Naive thymus-derived CD4-positive, alpha-beta T cell (primary cell): Measurements from ENCODE around the gene SNX1. TPM values are rescaled to one million over a fixed set of nuclear protein-coding genes. Genes with fewer than 3 reads are reported as not detected.
"Not testable (repeated sequence)": the region's sequence is repeated elsewhere in the genome, so short reads cannot be mapped to it uniquely, and the experiment has no call there.

ENCODE experiments used
- ATAC-seq: fragments of 150-1000 bp; cut with Tn5 transposase; 2 replicates; pipeline ENCODE4 v1.10.0; 2021; ENCODE audit warnings: mild to moderate bottlenecking, moderate library complexity
- CTCF ChIA-PET: fragments of 350-600 bp; sonication (Branson Sonifier 250); formaldehyde crosslinking; loops from one replicate; lab custom pipeline; 2021; ENCODE audit warnings: antibody characterized with exemption; lab: Charles Lee
- POLR2A ChIA-PET: fragments of 350-600 bp; sonication (Branson Sonifier 250); formaldehyde crosslinking; loops from one replicate; lab custom pipeline; 2021; ENCODE audit warnings: antibody characterized with exemption, inconsistent platforms; lab: Charles Lee
- DNase-seq, 9 donors: peaks; one replicate each; pipeline versions ENCODE4 v3.0.0 to v3.0.0-alpha.2; 2020 to 2022; ENCODE audit warnings: mixed read lengths in 1 of 9
- H3K27ac ChIP-seq: one replicate; pipeline ENCODE4 v1.7.0; 2013; ENCODE audit warnings: mild to moderate bottlenecking, low read depth, low read length, moderate library complexity
- H3K27me3 ChIP-seq, 2 donors: one replicate each; pipeline ENCODE4 v1.7.0; 2013; ENCODE audit warnings: low read length in 2 of 2, mild to moderate bottlenecking in 2 of 2, moderate library complexity in 2 of 2; ENCODE audit not compliant: control insufficient read depth in 2 of 2, insufficient read depth in 2 of 2
- H3K36me3 ChIP-seq, 3 experiments: 1 replicate in 2 of 3; 2 replicates in 1 of 3; pipeline ENCODE4 v1.7.0; 2013; ENCODE audit warnings: low read length in 3 of 3, mild to moderate bottlenecking in 3 of 3, moderate library complexity in 1 of 3; ENCODE audit not compliant: insufficient read depth in 3 of 3, control insufficient read depth in 2 of 3
- H3K4me1 ChIP-seq, 2 donors: one replicate each; pipeline ENCODE4 v1.7.0; 2013; ENCODE audit warnings: low read length in 2 of 2, mild to moderate bottlenecking in 2 of 2, moderate library complexity in 1 of 2; ENCODE audit not compliant: control insufficient read depth in 2 of 2, insufficient read depth in 2 of 2
- H3K4me3 ChIP-seq: 2 replicates; pipeline ENCODE4 v1.7.0; 2013; ENCODE audit warnings: mild to moderate bottlenecking, low read length
- H3K9me3 ChIP-seq, 3 experiments: 1 replicate in 2 of 3; 2 replicates in 1 of 3; pipeline ENCODE4 v1.7.0; 2013; ENCODE audit warnings: low read length in 3 of 3; ENCODE audit not compliant: control insufficient read depth in 2 of 3
- H3K27ac Mint-ChIP-seq, 9 donors: one replicate each; pipeline ENCODE4 v1.8.0; 2020 to 2022; ENCODE audit warnings: mixed read lengths in 9 of 9, mild to moderate bottlenecking in 8 of 9, moderate library complexity in 5 of 9, inconsistent platforms in 2 of 9
- H3K27me3 Mint-ChIP-seq, 5 donors: one replicate each; pipeline ENCODE4 v1.8.0; 2021 to 2022; ENCODE audit warnings: mixed read lengths in 5 of 5, mild to moderate bottlenecking in 1 of 5
- H3K36me3 Mint-ChIP-seq, 5 donors: one replicate each; pipeline ENCODE4 v1.8.0; 2020 to 2022; ENCODE audit warnings: mixed read lengths in 5 of 5, mild to moderate bottlenecking in 3 of 5, inconsistent platforms in 1 of 5
- H3K4me1 Mint-ChIP-seq, 7 donors: one replicate each; pipeline ENCODE4 v1.8.0; 2020 to 2022; ENCODE audit warnings: mixed read lengths in 7 of 7, mild to moderate bottlenecking in 3 of 7, inconsistent platforms in 1 of 7
- H3K4me3 Mint-ChIP-seq, 10 donors: one replicate each; pipeline ENCODE4 v1.8.0; 2020 to 2022; ENCODE audit warnings: mild to moderate bottlenecking in 10 of 10, mixed read lengths in 10 of 10, moderate library complexity in 6 of 10, inconsistent platforms in 2 of 10
- H3K9me3 Mint-ChIP-seq, 11 donors: one replicate each; pipeline ENCODE4 v1.8.0; 2020 to 2022; ENCODE audit warnings: mixed read lengths in 11 of 11, mild to moderate bottlenecking in 4 of 11, inconsistent platforms in 1 of 11, moderate library complexity in 1 of 11
- intact Hi-C, 2 donors: fragments of 100-400 bp; cut with micrococcal nuclease; formaldehyde crosslinking; loops; one replicate each; pipeline ENCODE4 v1.15.1; 2023
- polyA plus RNA-seq, 2 donors: library from polyadenylated mRNA; unstranded; fragments of 300-500 nt; fragmentation: Illumina TruSeq; gene quantifications; one replicate each; pipeline ENCODE4 v1.2.3, GENCODE V29; 2021
- total RNA-seq, 6 experiments: library from RNA in 5 of 6; stranded (reverse) in 5 of 6; gene quantifications; 1 replicate in 5 of 6; 2 replicates in 1 of 6; pipeline ENCODE4 v1.2.3 and lab custom pipeline; 2021 to 2026

SNX1 gene
- total and polyA plus RNA-seq, 7 experiments from 2014 or later = 61.3 to 161 (median 120) TPM

DNA sequence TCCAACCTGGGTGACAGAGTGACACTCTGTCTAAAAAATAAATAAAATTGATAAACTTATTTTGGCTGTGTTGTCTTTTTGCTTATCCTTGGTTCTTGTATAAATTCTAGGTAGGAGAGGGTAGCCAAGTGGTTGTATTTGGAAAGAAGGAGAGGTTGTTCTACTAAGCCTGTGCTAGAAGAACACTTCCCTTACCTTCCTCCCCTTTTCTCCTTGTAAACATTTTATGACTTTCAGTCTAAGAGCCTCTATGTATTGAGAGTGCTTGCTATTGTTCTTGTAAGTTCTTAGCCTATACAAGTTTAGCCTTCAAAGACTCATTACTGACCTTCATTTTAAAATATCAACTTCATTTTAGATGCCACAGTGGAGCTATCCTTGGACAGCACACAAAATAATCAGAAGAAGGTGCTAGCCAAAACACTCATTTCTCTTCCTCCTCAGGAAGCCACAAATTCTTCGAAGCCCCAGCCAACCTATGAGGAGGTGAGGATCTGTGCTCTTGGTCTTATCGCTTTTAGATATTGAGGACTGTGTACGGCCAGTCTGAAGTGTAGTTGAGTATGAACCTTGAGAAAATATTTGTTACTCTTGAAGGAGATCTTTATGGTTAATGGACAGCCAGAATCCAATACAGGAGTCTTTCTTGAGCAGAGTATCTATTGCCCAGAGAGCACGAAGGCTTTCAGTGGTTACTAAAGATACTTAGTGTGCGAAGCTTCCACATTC, 22.1 kb downstream of the SNX1 start:
- no peak overlapping the region for H3K4me3 Mint-ChIP-seq
- CTCF ChIA-PET = interaction anchor here (1.3 kb wide), 1 partner anchor 28 kb away, joined by 4 read pairs; no protein-coding TSS in a partner anchor
- intact Hi-C loops = no loop called here

DNA sequence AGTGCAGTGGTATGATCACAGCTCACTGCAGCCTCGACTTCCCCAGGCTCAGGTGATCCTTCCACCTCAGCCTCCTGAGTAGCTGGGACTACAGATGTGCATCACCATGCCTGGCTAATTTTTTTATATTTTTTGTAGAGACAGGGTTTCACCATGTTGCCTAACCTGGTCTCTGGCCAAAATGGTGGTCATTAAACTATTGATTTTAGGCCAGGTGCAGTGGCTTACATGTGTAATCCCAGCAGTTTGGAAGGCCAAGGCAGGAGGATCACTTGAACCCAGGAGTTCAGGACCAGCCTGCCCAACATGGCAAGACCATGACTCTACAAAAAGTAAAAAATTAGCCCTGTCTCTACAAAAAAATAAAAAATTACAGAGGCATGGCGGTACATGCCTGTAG, 24.5 kb downstream of the SNX1 start:
- DNase-seq, H3K4me3 Mint-ChIP-seq, H3K4me1 Mint-ChIP-seq, H3K27ac Mint-ChIP-seq, H3K4me3 ChIP-seq, H3K4me1 ChIP-seq, H3K9me3 Mint-ChIP-seq, intact Hi-C loops, H3K27me3 Mint-ChIP-seq, ATAC-seq, H3K27me3 ChIP-seq, POLR2A ChIA-PET, H3K9me3 ChIP-seq, CTCF ChIA-PET, H3K27ac ChIP-seq: not testable (repeated sequence)
- peaks cover 10 to 43% (median 31%) of the 10 kb centered on the region in 5 donors for H3K36me3 Mint-ChIP-seq
- peaks cover 18 to 91% (median 35%) of the 10 kb centered on the region in 3 experiments for H3K36me3 ChIP-seq

More for the DNA sequence above, 22.1 kb downstream of the SNX1 start:
- no peaks in the 10 kb centered on the region for H3K27me3 Mint-ChIP-seq
- H3K4me1 Mint-ChIP-seq = peaks cover 0 to 7% (median 2%) of the 10 kb centered on the region in 7 donors
- H3K27ac ChIP-seq = no peak overlapping the region
- POLR2A ChIA-PET = no interaction called here
- ATAC-seq = no peak
- peaks cover 22 to 97% (median 35%) of the 10 kb centered on the region in 3 experiments for H3K36me3 ChIP-seq
- no peak overlapping the region for H3K4me3 ChIP-seq
- no peaks in the 10 kb centered on the region for H3K4me1 ChIP-seq
- no peaks in the 10 kb centered on the region for H3K9me3 ChIP-seq
- peaks cover 20 to 48% (median 33%) of the 10 kb centered on the region in 5 donors for H3K36me3 Mint-ChIP-seq
- peak overlapping the region in 2 of 9 donors; percentile 12 to 34 for H3K27ac Mint-ChIP-seq
- no peaks in the 10 kb centered on the region for H3K27me3 ChIP-seq
- DNase-seq = no peak
- no peaks in the 10 kb centered on the region for H3K9me3 Mint-ChIP-seq

DNA sequence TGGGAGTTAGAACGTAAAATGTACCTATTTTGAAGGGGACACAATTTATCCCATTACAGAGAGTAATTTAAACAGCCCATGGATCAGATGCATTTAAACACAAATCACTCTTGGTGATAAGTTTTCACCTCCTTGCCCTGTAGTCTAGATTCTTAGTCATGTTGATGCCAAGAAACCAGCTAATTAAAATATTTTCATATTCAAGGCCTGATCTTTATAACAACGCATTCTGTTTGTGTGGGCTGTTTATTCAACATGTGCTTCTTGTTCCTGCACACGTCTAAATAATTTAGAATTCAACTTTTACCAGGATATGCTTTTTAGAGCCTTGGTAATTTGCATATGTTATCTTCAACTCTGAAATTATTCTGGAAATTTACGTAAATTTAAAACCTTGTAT, 25.8 kb downstream of the SNX1 start:
- no peaks in the 10 kb centered on the region for H3K27me3 Mint-ChIP-seq
- ATAC-seq = no peak
- Histone ChIP-seq H3K27ac (no peak overlapping the region), H3K27me3 (no peaks in the 10 kb centered on the region), H3K4me3 (no peak overlapping the region), H3K9me3 (no peaks in the 10 kb centered on the region), H3K4me1 (no peaks in the 10 kb centered on the region), H3K36me3 (peaks cover 13 to 92% (median 40%) of the 10 kb centered on the region in 3 experiments)
- no peaks in the 10 kb centered on the region for H3K9me3 Mint-ChIP-seq
- H3K27ac Mint-ChIP-seq = no peak overlapping the region
- intact Hi-C loops = no loop called here
- ChIA-PET CTCF (interaction anchor here (0.6 kb wide), 1 partner anchor 166 kb away, joined by 4 read pairs; no protein-coding TSS in a partner anchor), POLR2A (no interaction called here)
- H3K36me3 Mint-ChIP-seq = peaks cover 13 to 45% (median 28%) of the 10 kb centered on the region in 5 donors
- peaks cover 0 to 2% (median 0%) of the 10 kb centered on the region in 7 donors for H3K4me1 Mint-ChIP-seq
- H3K4me3 Mint-ChIP-seq = no peak overlapping the region
- no peak for DNase-seq

DNA sequence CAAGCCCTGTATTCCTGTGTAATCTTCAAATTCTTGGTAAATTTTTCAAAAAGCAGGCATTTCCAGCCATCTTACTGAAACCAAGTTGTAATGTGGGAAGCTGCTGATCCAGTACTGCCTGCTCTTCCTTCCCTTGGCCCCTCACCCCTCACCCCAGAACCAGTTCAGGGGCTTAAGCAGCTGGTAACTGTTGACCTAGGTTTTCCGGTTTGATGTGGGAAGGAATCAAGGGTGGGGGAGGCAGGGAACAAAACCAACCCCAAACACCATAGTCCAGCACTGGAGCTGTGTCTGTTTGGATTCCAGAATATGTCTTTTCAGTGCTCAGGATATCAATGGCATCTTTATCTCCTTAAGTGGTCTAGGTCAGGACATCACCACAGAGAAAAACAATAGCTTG, 26.7 kb downstream of the SNX1 start:
- H3K9me3 ChIP-seq = no peaks in the 10 kb centered on the region
- POLR2A ChIA-PET = interaction anchor here (0.8 kb wide), 1 partner anchor 22 kb away, joined by 3 read pairs; no protein-coding TSS in a partner anchor
- no peaks in the 10 kb centered on the region for H3K27me3 Mint-ChIP-seq
- no peaks in the 10 kb centered on the region for H3K27me3 ChIP-seq
- no peak for ATAC-seq
- peaks cover 0 to 2% (median 0%) of the 10 kb centered on the region in 7 donors for H3K4me1 Mint-ChIP-seq
- no peak overlapping the region for H3K4me3 ChIP-seq
- H3K9me3 Mint-ChIP-seq = no peaks in the 10 kb centered on the region
- peaks cover 15 to 47% (median 31%) of the 10 kb centered on the region in 5 donors for H3K36me3 Mint-ChIP-seq
- intact Hi-C loops = no loop called here
- H3K36me3 ChIP-seq = peaks cover 11 to 92% (median 45%) of the 10 kb centered on the region in 3 experiments
- no peak for DNase-seq
- no peaks in the 10 kb centered on the region for H3K4me1 ChIP-seq
- CTCF ChIA-PET = interaction anchor here (1.2 kb wide), 1 partner anchor 9 kb away, joined by 3 read pairs; no protein-coding TSS in a partner anchor
- H3K27ac Mint-ChIP-seq = no peak overlapping the region
- no peak overlapping the region for H3K27ac ChIP-seq
- H3K4me3 Mint-ChIP-seq = no peak overlapping the region

DNA sequence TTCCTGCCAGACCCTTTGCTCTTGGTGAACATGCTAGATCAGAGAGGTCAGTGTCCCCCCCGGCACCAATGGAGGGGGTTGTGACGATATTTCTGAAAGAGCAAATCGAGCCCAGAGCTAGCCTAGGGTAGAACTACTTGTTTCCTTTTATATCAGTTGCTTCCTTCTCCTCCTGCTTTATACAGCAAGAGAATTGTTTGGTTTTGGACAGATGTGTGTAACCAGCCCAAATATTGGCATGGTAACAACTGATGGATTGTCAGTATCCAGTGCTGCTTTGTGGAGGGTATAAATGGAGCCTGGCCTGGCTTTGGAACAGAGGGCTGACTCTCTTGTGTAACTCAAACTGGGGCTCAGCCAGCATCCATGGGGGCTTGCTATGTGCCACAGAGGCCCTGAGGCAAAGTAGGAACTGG, 27.2 kb downstream of the SNX1 start:
- ATAC-seq = no peak
- Histone ChIP-seq H3K27ac (no peak overlapping the region), H3K4me1 (no peaks in the 10 kb centered on the region), H3K27me3 (no peaks in the 10 kb centered on the region), H3K4me3 (no peak overlapping the region), H3K9me3 (no peaks in the 10 kb centered on the region), H3K36me3 (peaks cover 11 to 92% (median 45%) of the 10 kb centered on the region in 3 experiments)
- POLR2A ChIA-PET = no interaction called here
- Mint-ChIP-seq H3K4me3 (no peak overlapping the region), H3K9me3 (no peaks in the 10 kb centered on the region), H3K27ac (peak overlapping the region in 1 of 9 donors; percentile 14), H3K27me3 (no peaks in the 10 kb centered on the region), H3K36me3 (peaks cover 18 to 49% (median 33%) of the 10 kb centered on the region in 5 donors), H3K4me1 (peaks cover 0 to 4% (median 0%) of the 10 kb centered on the region in 7 donors)
- CTCF ChIA-PET = interaction anchor here (1.2 kb wide), 1 partner anchor 10 kb away, joined by 3 read pairs; no protein-coding TSS in a partner anchor
- intact Hi-C loops = no loop called here
- DNase-seq = no peak

DNA sequence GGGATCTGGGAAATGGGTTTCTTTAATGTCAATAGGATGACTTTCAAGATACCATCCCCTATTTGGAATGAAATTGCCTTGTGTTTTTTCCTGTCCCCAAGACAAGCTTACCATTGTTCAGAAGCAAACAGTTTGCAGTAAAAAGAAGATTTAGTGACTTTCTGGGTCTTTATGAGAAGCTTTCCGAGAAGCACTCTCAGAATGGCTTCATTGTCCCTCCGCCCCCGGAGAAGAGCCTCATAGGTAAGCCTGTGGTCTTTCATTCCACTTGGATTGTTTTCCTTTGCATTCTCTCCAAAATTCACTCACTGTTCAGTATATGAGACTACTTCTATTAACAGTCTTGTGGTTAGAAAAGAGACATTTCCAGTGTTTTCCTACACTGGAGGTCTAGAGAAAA, 30.2 kb downstream of the SNX1 start:
- Mint-ChIP-seq H3K36me3 (peaks cover 17 to 53% (median 28%) of the 10 kb centered on the region in 5 donors), H3K9me3 (no peaks in the 10 kb centered on the region), H3K27ac (peak overlapping the region in 1 of 9 donors; percentile 12), H3K4me3 (no peak overlapping the region), H3K27me3 (no peaks in the 10 kb centered on the region), H3K4me1 (peaks cover 0 to 4% (median 0%) of the 10 kb centered on the region in 7 donors)
- H3K9me3 ChIP-seq = no peaks in the 10 kb centered on the region
- no peak overlapping the region for H3K27ac ChIP-seq
- H3K36me3 ChIP-seq = peaks cover 24 to 91% (median 46%) of the 10 kb centered on the region in 3 experiments
- no peak overlapping the region for H3K4me3 ChIP-seq
- ChIA-PET POLR2A (interaction anchor here (0.7 kb wide), 1 partner anchor 28 kb away, joined by 3 read pairs; no protein-coding TSS in a partner anchor), CTCF (interaction anchor here (0.6 kb wide), 1 partner anchor 22 kb away, joined by 3 read pairs; no protein-coding TSS in a partner anchor)
- ATAC-seq (no peak), DNase-seq (no peak)
- no peaks in the 10 kb centered on the region for H3K4me1 ChIP-seq
- no peaks in the 10 kb centered on the region for H3K27me3 ChIP-seq
- intact Hi-C loops = no loop called here
